Activated T-helper 17 cell treated with anti-CD3 and anti-CD28 coated beads, Interleukin-2, amount 50 U/mL, for 72 hours (primary cell): Measurements from ENCODE around the gene NRXN2. TPM values are rescaled to one million over a fixed set of nuclear protein-coding genes. Genes with fewer than 3 reads are reported as not detected.

Experiments used
- ATAC-seq: fragments of 150-1000 bp; cut with Tn5 transposase; replicated peaks from 2 replicates; pipeline ENCODE4 v1.10.0; 2021; ENCODE audit warnings: mild to moderate bottlenecking, moderate library complexity
- H3K27ac Mint-ChIP-seq: one replicate; pipeline ENCODE4 v1.8.0; 2022; ENCODE audit warnings: mixed read lengths
- H3K27me3 Mint-ChIP-seq: one replicate; pipeline ENCODE4 v1.8.0; 2022; ENCODE audit warnings: mixed read lengths
- H3K36me3 Mint-ChIP-seq: one replicate; pipeline ENCODE4 v1.8.0; 2022; ENCODE audit warnings: low read depth, mild to moderate bottlenecking, mixed read lengths
- H3K4me1 Mint-ChIP-seq: one replicate; pipeline ENCODE4 v1.8.0; 2022; ENCODE audit warnings: mixed read lengths
- H3K4me3 Mint-ChIP-seq: one replicate; pipeline ENCODE4 v1.8.0; 2022; ENCODE audit warnings: mild to moderate bottlenecking, mixed read lengths
- H3K9me3 Mint-ChIP-seq: one replicate; pipeline ENCODE4 v1.8.0; 2022; ENCODE audit warnings: mixed read lengths
- total RNA-seq, 2 donors: library from RNA; stranded (reverse); gene quantifications; one replicate each; pipeline ENCODE4 v1.2.3, GENCODE V29; 2022

Gene NRXN2
- total RNA-seq, 2 donors from 2014 or later = 0.11 to 1.2 TPM

DNA sequence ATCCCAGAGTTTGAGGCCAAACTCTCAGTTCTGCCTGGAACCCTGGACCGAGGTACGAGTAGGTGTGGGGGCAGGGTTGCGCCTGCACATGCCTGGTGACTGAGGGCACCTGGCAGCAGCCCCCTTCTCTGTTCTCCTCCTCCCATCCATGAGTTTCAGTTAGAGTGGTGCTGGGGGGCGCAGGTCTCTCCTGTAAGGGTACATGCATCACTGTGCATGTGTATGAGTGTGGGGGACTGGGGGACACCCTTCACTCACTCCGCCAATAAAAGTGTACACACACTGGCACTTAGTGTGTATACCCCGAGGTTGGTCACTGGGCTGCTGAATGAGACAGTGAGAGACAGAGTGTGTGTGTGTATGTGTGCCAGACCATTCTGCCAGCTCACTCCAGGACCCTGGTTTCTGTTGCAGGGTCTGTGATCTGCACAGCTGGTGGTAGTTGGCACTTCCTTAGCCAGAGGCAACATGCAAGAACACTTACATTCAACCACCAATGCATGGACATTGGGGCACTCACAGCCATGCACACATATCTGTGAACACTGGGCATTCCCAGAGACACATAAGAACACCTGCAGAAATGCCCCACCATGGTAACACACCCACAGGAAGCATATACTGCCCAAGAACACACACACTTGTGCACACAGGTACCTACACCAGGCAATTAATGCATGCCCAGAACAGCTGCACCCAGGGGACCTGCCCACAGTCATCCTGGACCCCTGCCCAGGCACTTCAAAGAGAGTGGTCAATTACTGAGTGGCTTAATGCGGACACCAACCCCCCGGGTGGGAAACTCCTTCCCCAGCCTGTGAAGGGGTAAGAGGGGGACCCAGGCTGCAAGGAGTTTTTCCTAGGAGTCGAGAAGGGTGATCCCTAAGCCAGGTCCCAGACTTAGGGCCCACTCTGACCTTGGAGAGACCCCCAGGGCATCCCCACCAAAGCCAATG is 1.2 kb upstream of the NRXN2 start:
- Mint-ChIP-seq H3K4me1 (no peaks in the 10 kb centered on the region), H3K27me3 (peaks cover 20% of the 10 kb centered on the region), H3K4me3 (peak overlapping the region; percentile 56), H3K27ac (no peak overlapping the region), H3K36me3 (peaks cover 18% of the 10 kb centered on the region), H3K9me3 (no peaks in the 10 kb centered on the region)
- no peak for ATAC-seq

DNA sequence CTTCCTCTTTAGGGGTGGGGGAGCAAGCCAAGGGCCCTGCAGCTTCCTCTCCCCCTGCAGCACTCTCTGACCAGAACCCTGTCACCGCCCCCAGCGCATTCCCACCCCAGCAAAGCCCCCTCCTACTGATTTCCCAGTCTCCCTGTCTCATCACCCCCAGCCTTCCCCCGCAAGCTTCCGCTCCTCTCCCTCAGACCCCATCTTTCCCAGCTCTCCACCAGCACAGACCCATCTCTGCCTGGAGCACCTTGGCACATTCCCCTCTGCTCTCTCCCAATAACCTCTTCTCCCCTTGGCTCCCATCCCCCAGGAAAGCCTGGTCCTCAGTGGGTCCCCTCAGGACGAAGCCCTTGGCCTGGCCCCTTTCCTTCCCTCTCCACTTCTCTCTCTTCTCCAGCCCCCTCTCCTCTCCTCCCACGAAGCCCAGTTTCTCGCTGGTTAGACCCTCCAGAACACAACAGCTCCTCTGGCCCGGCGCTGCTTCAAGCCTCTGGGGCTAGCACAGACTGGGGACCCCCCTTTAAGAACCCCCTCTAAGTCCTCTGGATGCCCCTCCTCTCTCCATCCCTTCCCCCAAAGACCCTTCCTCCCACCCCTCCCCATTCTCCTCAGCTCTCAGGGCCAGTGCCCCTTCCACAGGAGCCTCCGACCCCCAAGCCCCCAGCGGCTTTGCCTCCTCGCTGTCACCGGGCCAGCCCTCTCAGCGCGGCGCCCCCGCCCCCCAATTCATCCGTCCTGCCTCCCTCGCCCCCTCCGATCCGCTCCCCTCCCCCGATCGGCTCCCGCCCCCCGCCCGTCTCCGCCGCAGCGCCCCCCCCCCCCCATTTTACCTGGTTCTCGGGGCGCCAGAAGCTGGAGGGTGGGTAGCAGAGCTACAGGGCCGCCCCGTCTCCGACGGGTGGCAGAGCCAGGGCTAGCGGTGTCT is 594 bp downstream of the NRXN2 start:
- Mint-ChIP-seq H3K4me1 (no peaks in the 10 kb centered on the region), H3K36me3 (peaks cover 4% of the 10 kb centered on the region)
- no peak for ATAC-seq

DNA sequence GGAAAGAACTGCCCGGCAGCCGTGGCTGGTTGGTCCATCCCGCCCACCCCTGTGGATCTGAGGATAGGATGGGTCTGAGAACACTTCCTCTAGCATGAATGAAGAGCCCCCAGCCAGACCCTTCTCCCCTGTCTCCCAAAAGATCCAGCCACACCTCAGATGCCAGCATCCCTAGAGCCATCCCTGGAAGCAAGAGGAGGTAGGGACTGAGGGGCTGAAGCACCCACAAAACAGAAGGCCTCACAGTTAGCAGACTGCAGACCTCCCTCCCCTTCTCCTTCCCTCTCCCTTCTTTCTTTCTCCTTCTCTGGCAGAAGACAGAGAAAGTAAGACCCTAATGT is 1.7 kb downstream of the NRXN2 start:
- Mint-ChIP-seq H3K27me3 (peaks cover 39% of the 10 kb centered on the region), H3K27ac (no peak overlapping the region), H3K4me1 (no peaks in the 10 kb centered on the region), H3K36me3 (no peaks in the 10 kb centered on the region), H3K4me3 (no peak overlapping the region), H3K9me3 (no peaks in the 10 kb centered on the region)
- no peak for ATAC-seq

More for the DNA sequence above, 594 bp downstream of the NRXN2 start:
- no peaks in the 10 kb centered on the region for H3K9me3 Mint-ChIP-seq
- peak overlapping the region; percentile 56 for H3K4me3 Mint-ChIP-seq
- peaks cover 32% of the 10 kb centered on the region for H3K27me3 Mint-ChIP-seq
- H3K27ac Mint-ChIP-seq = no peak overlapping the region

DNA sequence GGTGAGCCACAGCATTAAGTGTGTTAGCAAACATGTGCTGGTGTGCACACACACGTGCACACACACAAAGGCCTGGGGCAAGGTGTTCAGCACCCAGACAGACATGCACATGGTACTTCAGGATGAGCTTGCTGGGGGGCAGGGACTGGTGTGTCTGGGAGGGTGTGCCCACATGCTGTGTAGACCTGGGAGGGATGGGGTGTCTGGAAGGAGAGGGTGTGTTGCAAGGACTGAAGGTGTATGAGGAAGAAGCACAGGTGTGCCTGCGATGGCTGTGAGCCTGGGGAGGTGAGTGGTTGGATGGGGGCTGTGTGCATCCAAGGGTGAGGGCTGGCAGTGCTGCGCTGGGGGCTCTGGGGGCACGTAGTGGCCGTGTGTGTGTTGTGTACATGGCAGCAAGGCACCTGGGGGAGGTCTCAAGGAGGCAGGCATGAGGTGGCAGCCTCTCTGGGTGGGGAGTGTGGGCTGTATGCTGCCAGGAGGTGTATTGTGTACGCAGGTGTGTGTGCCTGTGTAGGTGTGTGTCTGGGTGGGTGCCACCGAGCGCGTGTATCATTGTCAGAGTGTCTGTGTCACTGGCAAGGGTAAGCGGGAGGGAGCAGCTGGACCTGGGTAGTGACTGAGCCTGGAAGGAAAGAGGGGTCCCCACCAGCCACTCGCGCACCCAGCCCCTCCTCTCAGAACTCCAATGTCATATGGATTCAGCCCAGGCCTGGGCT is 2.2 kb downstream of the NRXN2 start:
- no peaks in the 10 kb centered on the region for H3K36me3 Mint-ChIP-seq
- H3K4me3 Mint-ChIP-seq = no peak overlapping the region
- H3K9me3 Mint-ChIP-seq = no peaks in the 10 kb centered on the region
- H3K4me1 Mint-ChIP-seq = no peaks in the 10 kb centered on the region
- no peak for ATAC-seq
- H3K27ac Mint-ChIP-seq = no peak overlapping the region
- H3K27me3 Mint-ChIP-seq = peaks cover 45% of the 10 kb centered on the region

GRCh38 chr11:64720167-64720566 is 2.8 kb downstream of the NRXN2 start:
- Mint-ChIP-seq H3K36me3 (no peaks in the 10 kb centered on the region), H3K4me3 (no peak overlapping the region), H3K9me3 (no peaks in the 10 kb centered on the region), H3K4me1 (no peaks in the 10 kb centered on the region), H3K27me3 (peaks cover 48% of the 10 kb centered on the region), H3K27ac (no peak overlapping the region)
- no peak for ATAC-seq

- Mint-ChIP-seq H3K27me3 (peaks cover 56% of the 10 kb centered on the region), H3K4me3 (no peak overlapping the region), H3K4me1 (no peaks in the 10 kb centered on the region), H3K9me3 (no peaks in the 10 kb centered on the region), H3K27ac (no peak overlapping the region), H3K36me3 (no peaks in the 10 kb centered on the region)
- no peak for ATAC-seq
Measured at GRCh38 chr11:64719406-64719805, 3.6 kb downstream of the NRXN2 start.

GRCh38 chr11:64718780-64719124 is 4.2 kb downstream of the NRXN2 start:
- H3K36me3 Mint-ChIP-seq = no peaks in the 10 kb centered on the region
- no peak for ATAC-seq
- H3K27ac Mint-ChIP-seq = no peak overlapping the region

GRCh38 chr11:64718084-64718779 is 4.8 kb downstream of the NRXN2 start:
- no peak overlapping the region for H3K27ac Mint-ChIP-seq
- no peaks in the 10 kb centered on the region for H3K9me3 Mint-ChIP-seq
- H3K36me3 Mint-ChIP-seq = no peaks in the 10 kb centered on the region
- H3K4me3 Mint-ChIP-seq = no peak overlapping the region
- no peaks in the 10 kb centered on the region for H3K4me1 Mint-ChIP-seq
- ATAC-seq = no peak
- H3K27me3 Mint-ChIP-seq = peaks cover 63% of the 10 kb centered on the region

More at GRCh38 chr11:64718780-64719124, 4.2 kb downstream of the NRXN2 start:
- H3K27me3 Mint-ChIP-seq = peaks cover 63% of the 10 kb centered on the region
- no peaks in the 10 kb centered on the region for H3K4me1 Mint-ChIP-seq
- no peaks in the 10 kb centered on the region for H3K9me3 Mint-ChIP-seq
- no peak overlapping the region for H3K4me3 Mint-ChIP-seq

- H3K27me3 Mint-ChIP-seq = peaks cover 61% of the 10 kb centered on the region
- H3K36me3 Mint-ChIP-seq = no peaks in the 10 kb centered on the region
- H3K9me3 Mint-ChIP-seq = no peaks in the 10 kb centered on the region
- no peak for ATAC-seq
- peaks cover under 1% of the 10 kb centered on the region for H3K4me1 Mint-ChIP-seq
- no peak overlapping the region for H3K27ac Mint-ChIP-seq
- no peak overlapping the region for H3K4me3 Mint-ChIP-seq
Measured at GRCh38 chr11:64717268-64717578, 5.8 kb downstream of the NRXN2 start.

GRCh38 chr11:64716473-64717267 is 6.3 kb downstream of the NRXN2 start:
- Mint-ChIP-seq H3K27me3 (peaks cover 64% of the 10 kb centered on the region), H3K9me3 (no peaks in the 10 kb centered on the region), H3K36me3 (no peaks in the 10 kb centered on the region), H3K4me1 (peaks cover 6% of the 10 kb centered on the region), H3K4me3 (no peak overlapping the region), H3K27ac (no peak overlapping the region)
- ATAC-seq = no peak

DNA sequence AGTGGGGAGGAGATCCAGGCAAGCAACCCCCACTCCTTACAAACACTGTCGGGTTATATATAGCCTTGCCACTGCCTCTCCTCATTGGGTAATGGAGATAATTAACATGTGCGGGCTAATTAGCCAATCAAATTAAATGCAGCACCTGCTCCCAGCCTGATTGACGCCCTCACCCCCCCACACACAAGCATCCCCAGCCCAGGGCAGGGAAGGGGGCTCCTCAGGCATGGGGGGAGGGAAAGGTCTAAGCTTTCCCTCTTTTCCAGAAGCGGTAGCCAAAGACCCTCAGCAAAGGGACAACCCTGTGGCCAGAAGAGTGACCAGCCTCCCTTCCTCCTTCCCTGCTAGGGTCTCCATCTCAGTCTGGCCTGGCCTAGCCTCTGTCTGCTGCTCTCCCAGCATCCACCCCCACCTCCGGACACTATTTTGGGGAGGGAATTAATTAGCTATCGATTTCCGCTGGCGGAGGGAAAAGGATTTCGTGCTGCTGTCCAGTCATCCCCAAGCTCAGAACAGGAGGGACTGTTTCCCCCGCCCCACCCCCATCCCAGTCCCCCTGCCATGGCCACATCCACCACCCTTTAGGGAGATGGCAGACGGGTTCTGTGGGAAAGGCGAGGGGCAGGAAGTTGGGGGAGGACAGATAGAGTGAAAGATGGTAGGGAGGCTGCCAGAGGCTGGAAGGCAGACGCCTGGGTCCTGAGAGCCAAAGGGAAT is 7.1 kb downstream of the NRXN2 start:
- H3K4me3 Mint-ChIP-seq = no peak overlapping the region
- no peaks in the 10 kb centered on the region for H3K9me3 Mint-ChIP-seq
- ATAC-seq = no peak
- H3K4me1 Mint-ChIP-seq = peaks cover 8% of the 10 kb centered on the region
- no peaks in the 10 kb centered on the region for H3K36me3 Mint-ChIP-seq
- peaks cover 68% of the 10 kb centered on the region for H3K27me3 Mint-ChIP-seq
- H3K27ac Mint-ChIP-seq = no peak overlapping the region

- Mint-ChIP-seq H3K4me3 (no peak overlapping the region), H3K27ac (no peak overlapping the region), H3K9me3 (no peaks in the 10 kb centered on the region), H3K27me3 (peaks cover 68% of the 10 kb centered on the region), H3K36me3 (no peaks in the 10 kb centered on the region), H3K4me1 (peaks cover 8% of the 10 kb centered on the region)
- no peak for ATAC-seq
Measured at GRCh38 chr11:64715110-64715509, 7.9 kb downstream of the NRXN2 start.

GRCh38 chr11:64714666-64715065 is 8.3 kb downstream of the NRXN2 start:
- peak overlapping the region; percentile 45 for H3K4me3 Mint-ChIP-seq
- no peak overlapping the region for H3K27ac Mint-ChIP-seq
- H3K36me3 Mint-ChIP-seq = no peaks in the 10 kb centered on the region
- peaks cover 8% of the 10 kb centered on the region for H3K4me1 Mint-ChIP-seq
- peaks cover 67% of the 10 kb centered on the region for H3K27me3 Mint-ChIP-seq
- no peaks in the 10 kb centered on the region for H3K9me3 Mint-ChIP-seq
- ATAC-seq = no peak
